HEK293T (cell line): ENCODE data around the gene TTC19.
A peak's percentile ranks its signal among the peaks of the same experiment; 100 is the strongest.

ENCODE experiments used
- CTCF ChIA-PET: fragments of 350-600 bp; formaldehyde crosslinking; extraction: SDS; loops from one replicate; lab custom pipeline; 2021; ENCODE audit warnings: antibody characterized with exemption, inconsistent platforms; lab: Yijun Ruan, JAX
- POLR2A ChIA-PET: fragments of 350-600 bp; formaldehyde crosslinking; extraction: SDS; loops from one replicate; lab custom pipeline; 2020; ENCODE audit warnings: antibody characterized with exemption, inconsistent platforms; lab: Yijun Ruan, JAX
- DNase-seq: peaks from one replicate; pipeline ENCODE4 v3.0.0; 2012; ENCODE audit warnings: mixed read lengths; ENCODE audit errors: extremely low spot score
- ARNT ChIP-seq: fragments of 450-650 bp; IDR thresholded peaks from 2 replicates; pipeline ENCODE4 v1.6.1; 2017; ENCODE audit warnings: mild to moderate bottlenecking
- BHLHE40 ChIP-seq: fragments of 450-650 bp; IDR thresholded peaks from 2 replicates; pipeline ENCODE4 v1.6.1; 2016; ENCODE audit warnings: mild to moderate bottlenecking, moderate library complexity, borderline replicate concordance
- CTBP1 ChIP-seq: fragments of 450-650 bp; IDR thresholded peaks from 2 replicates; pipeline ENCODE4 v1.6.1; 2016; ENCODE audit warnings: borderline replicate concordance
- ELF4 ChIP-seq: fragments of 450-650 bp; IDR thresholded peaks from 2 replicates; pipeline ENCODE4 v1.6.1; 2017; ENCODE audit warnings: antibody characterized with exemption
- FOXA1 ChIP-seq: fragments of 450-650 bp; IDR thresholded peaks from 2 replicates; pipeline ENCODE4 v1.6.1; 2016; ENCODE audit warnings: mild to moderate bottlenecking
- FOXK2 ChIP-seq: fragments of 450-650 bp; IDR thresholded peaks from 2 replicates; pipeline ENCODE4 v1.6.1; 2016; ENCODE audit warnings: mild to moderate bottlenecking
- FOXM1 ChIP-seq: fragments of 450-650 bp; IDR thresholded peaks from 2 replicates; pipeline ENCODE4 v1.6.1; 2017; ENCODE audit warnings: mild to moderate bottlenecking, borderline replicate concordance
- HDGF ChIP-seq: fragments of 450-650 bp; IDR thresholded peaks from 2 replicates; pipeline ENCODE4 v1.6.1; 2017; ENCODE audit warnings: antibody characterized with exemption, borderline replicate concordance
- L3MBTL2 ChIP-seq: fragments of 450-650 bp; conservative IDR thresholded peaks from 2 replicates; pipeline ENCODE4 v1.6.1; 2016; ENCODE audit warnings: mild to moderate bottlenecking
- LEF1 ChIP-seq: fragments of 450-650 bp; IDR thresholded peaks from 2 replicates; pipeline ENCODE4 v1.6.1; 2017; ENCODE audit warnings: mild to moderate bottlenecking, borderline replicate concordance
- NFRKB ChIP-seq: fragments of 450-650 bp; IDR thresholded peaks from 2 replicates; pipeline ENCODE4 v1.6.1; 2016; ENCODE audit warnings: mild to moderate bottlenecking, moderate library complexity
- PKNOX1 ChIP-seq: fragments of 450-650 bp; IDR thresholded peaks from 2 replicates; pipeline ENCODE4 v1.6.1; 2016
- SP1 ChIP-seq: fragments of 450-650 bp; IDR thresholded peaks from 2 replicates; pipeline ENCODE4 v1.6.1; 2017
- SUZ12 ChIP-seq: fragments of 450-650 bp; IDR thresholded peaks from 2 replicates; pipeline ENCODE4 v1.6.1; 2016; ENCODE audit warnings: mild to moderate bottlenecking
- TARDBP ChIP-seq: fragments of 450-650 bp; IDR thresholded peaks from 2 replicates; pipeline ENCODE4 v1.6.1; 2016
- ZNF384 ChIP-seq: fragments of 450-650 bp; IDR thresholded peaks from 2 replicates; pipeline ENCODE4 v1.6.1; 2016

TTC19 gene

DNA sequence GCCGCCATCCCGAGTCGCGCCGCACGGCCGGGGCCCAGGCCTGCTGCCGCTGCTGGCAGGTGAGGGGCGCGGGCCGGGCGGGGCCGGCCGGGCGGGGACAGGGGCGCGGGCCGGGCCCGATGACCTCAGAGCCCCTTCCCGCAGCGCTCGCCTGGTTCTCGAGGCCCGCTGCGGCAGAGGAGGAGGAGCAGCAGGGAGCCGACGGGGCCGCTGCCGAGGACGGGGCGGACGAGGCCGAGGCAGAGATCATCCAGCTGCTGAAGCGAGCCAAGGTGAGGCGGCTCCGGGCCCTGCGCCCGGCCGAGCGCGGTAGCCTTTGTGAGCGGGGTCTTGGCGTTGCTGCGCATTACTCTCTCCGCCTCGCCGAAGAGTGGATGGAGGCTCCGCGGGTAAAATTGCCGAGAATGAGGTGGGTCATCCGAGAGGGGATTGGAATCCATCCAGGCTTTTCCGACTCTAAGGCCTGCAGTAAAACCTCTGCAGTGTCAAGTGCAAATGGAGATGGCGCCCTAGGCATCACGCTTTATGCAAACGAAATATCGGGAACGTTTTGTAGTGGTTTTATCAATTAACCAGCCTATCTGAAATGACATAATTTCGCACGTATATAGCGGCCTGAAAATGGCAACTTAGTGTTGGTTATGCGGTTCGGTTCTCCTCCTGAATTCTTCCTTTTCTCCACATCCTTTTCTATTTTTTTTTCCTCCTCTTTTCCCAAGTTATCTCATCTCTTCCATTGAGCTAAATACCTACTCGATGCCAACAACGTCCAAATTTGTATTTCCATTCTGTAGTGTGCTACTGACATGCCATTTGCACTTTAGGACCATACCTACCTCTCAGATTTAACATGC lies 577 bp downstream of the TTC19 start:
- POLR2A ChIA-PET: interaction anchor here (0.6 to 4.7 kb wide), 40 partner anchors 9 to 380 kb away, joined by 3 to 74 read pairs (median 5); partner anchors contain the start of genes ADORA2B, NCOR1, PIGL and UBB

DNA sequence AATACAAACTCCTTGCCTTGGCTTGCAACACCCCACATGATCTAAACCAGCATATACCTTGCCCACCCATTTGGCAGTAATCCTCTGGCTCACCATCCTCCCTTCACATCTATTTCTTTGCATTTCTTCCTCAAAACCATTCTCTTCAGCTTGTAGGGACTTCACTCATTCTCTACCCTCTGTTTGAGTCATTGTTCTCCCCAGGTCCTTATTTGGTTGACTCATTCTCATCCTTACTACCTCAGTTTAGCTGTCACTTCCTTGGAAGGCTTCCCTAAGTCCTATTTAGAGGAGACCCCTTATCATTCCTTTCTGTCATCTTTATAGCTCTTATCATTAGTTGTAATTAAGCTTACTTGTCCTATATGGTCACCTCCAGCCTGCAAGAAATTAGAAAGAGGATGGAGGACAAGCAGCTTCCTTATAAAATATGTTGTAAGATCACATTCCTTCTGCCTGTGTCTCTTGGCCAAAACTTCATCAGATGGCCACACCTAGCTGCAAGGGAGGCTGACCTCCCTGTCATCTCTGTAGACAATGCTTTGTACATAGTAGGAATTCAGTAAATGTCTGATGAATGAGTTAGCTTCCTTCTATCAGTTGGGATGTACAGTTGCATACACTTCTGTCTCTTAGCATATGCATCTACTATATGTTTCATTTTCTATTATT lies 1.7 kb downstream of the TTC19 start:
- DNase-seq: no peak
- TF ChIP-seq FOXM1 (no peak), PKNOX1 (no peak), LEF1 (no peak), TARDBP (no peak), SUZ12 (no peak)
- CTCF ChIA-PET: interaction anchor here (0.6 kb wide), 3 partner anchors 25 to 91 kb away, joined by 3 read pairs; no protein-coding TSS in a partner anchor
- POLR2A ChIA-PET: interaction anchor here (1.1 to 4.0 kb wide), 5 partner anchors 11 to 212 kb away, joined by 3 to 34 read pairs (median 4); partner anchors contain the start of gene ADORA2B

More for the DNA sequence above, 577 bp downstream of the TTC19 start:
- TF ChIP-seq FOXM1: peak; percentile 59; the same call in 1 of the 2 replicates
- no peak for TF ChIP-seq BHLHE40
- TF ChIP-seq ELF4: no peak
- DNase-seq: peak; percentile 56
- CTCF ChIA-PET: interaction anchor here (1.2 to 1.3 kb wide), 2 partner anchors 11 to 171 kb away, joined by 4 to 8 read pairs; no protein-coding TSS in a partner anchor

GRCh38 chr17:16002708-16003260 lies 3.2 kb downstream of the TTC19 start:
- POLR2A ChIA-PET: interaction anchor here (1.6 kb wide), 1 partner anchor 57 kb away, joined by 4 read pairs; the partner anchor contains the start of gene ADORA2B
- CTCF ChIA-PET: no interaction called here
- no peak for DNase-seq
- TF ChIP-seq TARDBP: no peak

- ChIA-PET CTCF (no interaction called here), POLR2A (no interaction called here)
- DNase-seq: no peak
- TF ChIP-seq TARDBP: no peak
- TF ChIP-seq FOXA1: no peak
- no peak for TF ChIP-seq ARNT
- TF ChIP-seq LEF1: no peak
- no peak for TF ChIP-seq NFRKB
- TF ChIP-seq FOXM1: no peak
- no peak for TF ChIP-seq FOXK2
- no peak for TF ChIP-seq L3MBTL2
- no peak for TF ChIP-seq ELF4
- no peak for TF ChIP-seq CTBP1
- no peak for TF ChIP-seq PKNOX1
- TF ChIP-seq SUZ12: no peak
Measured at GRCh38 chr17:16003841-16004240, 4.2 kb downstream of the TTC19 start.

DNA sequence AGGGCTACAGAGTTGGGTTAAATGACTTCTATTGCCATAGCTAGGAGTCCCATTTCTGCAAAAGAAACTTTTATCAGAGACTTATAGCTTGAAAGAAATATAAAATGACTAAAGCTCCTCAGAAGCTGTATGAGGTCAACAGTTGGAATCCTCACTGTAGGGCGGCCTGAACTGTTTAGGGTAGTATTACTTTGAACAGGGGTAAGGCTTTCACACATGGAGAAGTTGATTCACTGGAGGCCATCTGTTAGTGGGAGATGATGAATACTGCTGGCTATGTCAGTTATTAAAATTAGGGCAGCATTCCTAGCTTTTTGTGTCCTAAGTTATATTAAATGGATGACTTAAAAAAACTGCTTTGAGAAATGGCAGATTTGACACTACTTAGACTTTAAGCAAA lies 6.0 kb downstream of the TTC19 start:
- TF ChIP-seq FOXA1: no peak
- no peak for TF ChIP-seq LEF1
- no peak for TF ChIP-seq TARDBP
- TF ChIP-seq SUZ12: no peak
- no peak for TF ChIP-seq SP1
- no peak for TF ChIP-seq L3MBTL2
- no peak for TF ChIP-seq PKNOX1
- no peak for TF ChIP-seq ELF4
- TF ChIP-seq ZNF384: no peak
- TF ChIP-seq HDGF: no peak
- TF ChIP-seq BHLHE40: no peak
- TF ChIP-seq ARNT: no peak
- TF ChIP-seq NFRKB: no peak
- DNase-seq: no peak
- ChIA-PET CTCF (no interaction called here), POLR2A (interaction anchor here (0.8 to 1.2 kb wide), 3 partner anchors 10 to 148 kb away, joined by 3 to 5 read pairs (median 3); no protein-coding TSS in a partner anchor)

GRCh38 chr17:16007439-16007838 lies 7.8 kb downstream of the TTC19 start:
- DNase-seq: no peak
- CTCF ChIA-PET: no interaction called here
- TF ChIP-seq ZNF384 (no peak), ELF4 (no peak)
- POLR2A ChIA-PET: no interaction called here
